ENCODE data around the gene DOK6. TPM values are rescaled to one million over a fixed set of nuclear protein-coding genes. Genes with fewer than 3 reads are reported as not detected.

Gene DOK6
- total and polyA plus RNA-seq, 2 of the 13 experiments (the other 11 are each of a cell fraction or from before 2014, with no cell fraction given) = 17.0 to 17.2 TPM

GRCh38 chr18:69358212-69358895, 42.3 kb upstream of the DOK6 start (continued):
- TF ChIP-seq CEBPB (IDR thresholded peaks at IDR 0.05; ENCODE audit: borderline replicate concordance, low read depth, low read length) (peak; percentile 67; the same call in 1 of the 2 replicates), TEAD2 (CRISPR knock-in tag; IDR thresholded peaks at IDR 0.05) (no peak), ZNF781 (CRISPR knock-in tag; IDR thresholded peaks at IDR 0.05; ENCODE audit: borderline replicate concordance, not compliant biosample characterization) (no peak), ARID4A (CRISPR knock-in tag; IDR thresholded peaks at IDR 0.05; ENCODE audit: borderline replicate concordance) (peak; percentile 27; the same call in 1 of the 2 replicates), ZEB1 (IDR thresholded peaks at IDR 0.05; ENCODE audit: insufficient replicate concordance, low read depth) (no peak), ZBTB37 (CRISPR knock-in tag; IDR thresholded peaks at IDR 0.05) (peak; percentile 46; the same call in 1 of the 2 replicates), ATF4 (CRISPR knock-in tag; IDR thresholded peaks at IDR 0.05) (peak in 1 of 2 experiments; percentile 78; a peak in 2 of 4 replicates), PPARG (CRISPR knock-in tag; conservative IDR thresholded peaks at IDR 0.05) (peak; percentile 47; the same call in 1 of the 2 replicates), PTBP1 (IDR thresholded peaks at IDR 0.05; ENCODE audit: low read depth, low read length, poor library complexity, severe bottlenecking) (no peak), SMYD3 (CRISPR knock-in tag; IDR thresholded peaks at IDR 0.05) (peak; percentile 68; the same call in 1 of the 2 replicates), ZIK1 (CRISPR knock-in tag; IDR thresholded peaks at IDR 0.05; ENCODE audit: borderline replicate concordance, low read depth) (no peak), THAP7 (CRISPR knock-in tag; IDR thresholded peaks at IDR 0.05) (no peak), TRIM24 (CRISPR knock-in tag; IDR thresholded peaks at IDR 0.05) (no peak; the same call in 1 of the 2 replicates), SIX4 (CRISPR knock-in tag; IDR thresholded peaks at IDR 0.05) (peak; percentile 90), XRCC5 (optimal IDR thresholded peaks at IDR 0.05; ENCODE audit: low read length) (no peak), ARHGAP35 (CRISPR knock-in tag; IDR thresholded peaks at IDR 0.05; ENCODE audit: borderline replicate concordance) (no peak), HMG20A (CRISPR knock-in tag; IDR thresholded peaks at IDR 0.05; ENCODE audit: borderline replicate concordance) (peak; percentile 96), ZNF18 (CRISPR knock-in tag; IDR thresholded peaks at IDR 0.05; ENCODE audit: insufficient replicate concordance) (no peak), BCL6 (CRISPR knock-in tag; IDR thresholded peaks at IDR 0.05) (peak; percentile 75)
